ENCODE results near the gene PLCD3.
"Not testable (repeated sequence)": the region's sequence is repeated elsewhere in the genome, so short reads cannot be mapped to it uniquely, and the experiment has no call there.

The PLCD3 gene

GRCh38 chr17:45135978-45136791, 3.9 kb upstream of the PLCD3 start:
- in situ Hi-C loops (cut with MboI; ENCODE audit: low sequenced_read_pairs): no loop called here

GRCh38 chr17:45135192-45135977, 3.1 kb upstream of the PLCD3 start, which contains the start of gene ACBD4:
ACBD4 (plus strand) TSS chr17:45135687; CDS start chr17:45136145, 458 bp downstream.
- in situ Hi-C loops (cut with MboI; ENCODE audit: low sequenced_read_pairs): no loop called here

DNA sequence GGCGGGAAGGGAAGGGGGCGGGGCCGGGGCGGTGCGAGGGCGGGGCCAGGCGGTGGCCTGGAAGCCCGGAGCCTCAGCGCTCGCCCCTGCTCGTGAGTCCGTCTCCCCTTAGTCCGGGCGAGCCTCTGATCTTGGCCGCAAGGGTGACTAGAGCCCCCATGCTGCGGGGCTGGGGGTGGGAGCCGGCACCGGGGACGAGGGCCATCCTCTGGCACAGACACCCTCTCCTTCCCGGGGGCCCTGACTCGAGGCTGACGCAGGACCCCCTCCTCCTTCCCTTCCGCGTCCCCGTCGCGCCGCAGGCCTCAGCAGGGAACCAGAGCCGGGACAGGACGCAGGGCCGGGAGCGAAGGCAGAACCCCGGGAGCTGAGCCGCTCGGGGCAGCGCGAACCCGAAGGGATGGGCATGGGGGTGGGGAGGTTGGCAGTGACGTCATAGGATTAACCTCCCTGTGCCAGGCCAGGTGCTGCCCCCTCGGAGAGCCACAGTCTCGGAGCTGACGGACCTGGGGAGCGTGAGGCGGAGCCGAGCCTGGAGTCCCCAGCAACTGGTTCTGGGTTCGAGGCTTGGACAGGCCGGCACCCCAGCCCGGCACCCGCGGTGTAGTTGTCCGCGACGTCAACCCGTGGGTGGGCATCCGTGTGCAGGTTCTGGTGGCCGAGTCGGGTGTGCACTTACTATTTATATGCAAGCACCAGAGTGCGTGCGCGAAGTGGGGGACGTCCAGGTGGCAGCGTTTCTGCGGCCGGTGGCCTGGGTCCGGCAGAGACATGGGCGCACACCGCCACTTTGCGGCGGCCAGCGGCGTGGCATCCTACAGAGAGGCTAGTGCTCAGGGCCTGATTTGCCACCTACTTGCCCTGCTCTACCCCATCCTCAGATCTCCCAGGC, 503 bp upstream of the PLCD3 start:
- in situ Hi-C loops (cut with MboI; ENCODE audit: low sequenced_read_pairs): no loop called here

DNA sequence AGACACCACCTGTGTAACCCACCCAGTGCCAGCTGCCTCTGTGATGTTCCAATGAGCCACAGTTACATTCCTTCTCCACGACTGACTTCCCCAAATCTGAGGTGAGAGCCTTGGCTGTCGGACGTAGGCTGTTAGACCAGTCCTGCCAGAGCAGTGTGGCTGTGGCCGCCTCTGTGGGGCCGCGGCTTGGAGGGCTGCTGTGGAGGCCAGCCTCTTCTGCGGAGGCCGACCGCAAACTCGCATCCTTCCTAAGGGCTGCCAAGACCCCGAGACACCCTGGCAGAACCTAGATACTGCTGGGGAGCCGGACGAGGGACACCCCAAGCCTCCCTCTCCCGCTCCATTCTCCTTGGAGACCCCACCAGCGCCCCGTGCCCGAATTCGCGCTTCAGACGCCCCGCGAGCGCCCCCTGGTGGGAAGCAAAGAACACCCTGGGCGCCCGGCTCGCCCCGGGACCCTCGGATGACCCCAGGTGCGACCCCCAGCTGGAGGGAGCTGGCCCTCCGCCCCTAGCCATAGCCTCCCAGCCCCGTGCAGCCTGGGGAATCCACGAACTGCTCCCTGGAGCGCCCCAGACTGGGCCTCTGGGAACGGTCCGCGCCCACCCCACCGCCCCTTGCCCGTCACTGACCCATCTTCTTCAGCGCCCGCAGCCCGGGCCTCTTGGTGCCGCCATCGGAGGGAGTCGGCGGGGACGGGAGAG, 547 bp downstream of the PLCD3 start:
- in situ Hi-C loops (cut with MboI; ENCODE audit: low sequenced_read_pairs): no loop called here

DNA sequence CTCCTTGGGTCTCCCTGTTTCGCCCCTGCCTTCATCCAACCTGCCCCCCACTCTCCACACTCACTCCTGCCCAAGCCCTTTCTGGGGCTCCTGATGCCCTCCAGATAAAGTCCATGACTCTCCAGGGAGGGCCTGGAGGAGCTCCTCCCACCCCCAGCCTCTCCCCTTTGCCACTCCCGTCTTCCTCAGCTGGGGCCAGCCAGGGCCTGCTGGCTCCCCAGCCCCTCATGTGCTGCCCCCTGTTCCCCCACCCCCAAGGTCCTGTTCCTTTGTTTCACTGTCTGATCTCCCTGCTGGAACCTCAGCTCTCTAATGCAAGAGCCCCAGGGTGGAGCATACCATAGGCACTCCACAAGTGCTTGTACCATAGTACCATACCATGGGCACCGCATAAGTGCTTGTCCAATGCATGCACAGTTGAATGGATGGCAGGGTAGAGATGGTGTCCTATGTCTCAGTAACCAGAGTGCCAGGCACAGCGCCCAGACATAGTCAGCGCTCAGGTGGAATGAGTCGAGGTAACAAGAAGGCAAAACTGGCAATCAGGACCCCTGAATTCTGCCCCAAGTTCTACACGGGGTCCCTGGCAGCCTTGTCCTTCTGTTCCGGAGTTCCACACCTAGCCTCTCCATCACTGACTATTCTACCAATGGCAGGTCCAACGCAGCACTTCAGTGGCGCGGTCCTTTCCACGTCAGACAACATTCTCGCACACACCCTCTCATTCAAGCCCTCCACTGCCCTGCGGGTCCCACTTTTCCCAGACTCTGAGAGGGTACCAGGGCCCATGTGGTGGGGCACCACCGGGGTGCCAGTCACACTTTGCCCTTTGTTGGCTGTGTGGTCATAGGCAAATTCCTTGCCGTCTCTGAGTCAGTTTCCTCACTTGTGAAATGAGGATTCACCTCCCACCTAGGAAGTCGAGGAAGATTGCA, 1.4 kb downstream of the PLCD3 start:
- in situ Hi-C loops (cut with MboI; ENCODE audit: low sequenced_read_pairs): no loop called here

DNA sequence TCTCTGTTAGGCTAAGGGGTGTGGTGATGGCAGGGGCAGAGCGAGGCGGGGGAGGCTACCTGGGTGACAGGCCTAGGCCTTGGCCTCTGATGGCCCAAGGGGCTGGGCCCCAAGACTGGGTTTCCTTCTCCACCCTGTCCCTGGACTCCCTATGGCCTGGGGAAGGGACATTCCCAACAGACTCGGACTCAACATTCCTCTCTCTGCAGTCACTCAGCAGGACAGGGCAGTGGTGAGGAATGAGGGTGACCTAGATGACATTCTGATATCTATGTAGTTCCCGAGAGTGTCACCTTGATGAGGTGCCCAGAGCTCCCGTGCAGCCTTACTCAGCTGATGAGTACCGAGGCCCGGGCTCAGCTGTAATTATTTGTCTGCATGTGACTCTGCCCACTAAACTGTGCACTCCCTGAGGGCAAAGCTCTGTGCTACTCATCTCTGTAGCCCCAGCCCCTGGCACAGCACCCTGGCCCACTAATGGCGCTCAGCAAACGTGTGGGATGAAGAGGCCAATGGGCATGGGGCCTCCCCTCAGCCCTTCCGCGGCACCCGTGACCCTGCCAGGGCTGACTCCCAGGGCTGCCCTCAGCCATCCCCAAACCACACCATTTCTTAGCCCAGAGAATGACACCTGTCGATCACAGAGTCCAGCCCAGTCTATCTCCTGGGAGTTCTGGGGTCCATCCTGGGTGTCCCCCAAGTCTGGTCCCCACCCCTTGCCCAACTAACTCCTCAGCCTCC, 2.2 kb downstream of the PLCD3 start:
- in situ Hi-C loops (cut with MboI; ENCODE audit: low sequenced_read_pairs): no loop called here

GRCh38 chr17:45129426-45129939, 2.8 kb downstream of the PLCD3 start:
- in situ Hi-C loops (cut with MboI; ENCODE audit: low sequenced_read_pairs): no loop called here

DNA sequence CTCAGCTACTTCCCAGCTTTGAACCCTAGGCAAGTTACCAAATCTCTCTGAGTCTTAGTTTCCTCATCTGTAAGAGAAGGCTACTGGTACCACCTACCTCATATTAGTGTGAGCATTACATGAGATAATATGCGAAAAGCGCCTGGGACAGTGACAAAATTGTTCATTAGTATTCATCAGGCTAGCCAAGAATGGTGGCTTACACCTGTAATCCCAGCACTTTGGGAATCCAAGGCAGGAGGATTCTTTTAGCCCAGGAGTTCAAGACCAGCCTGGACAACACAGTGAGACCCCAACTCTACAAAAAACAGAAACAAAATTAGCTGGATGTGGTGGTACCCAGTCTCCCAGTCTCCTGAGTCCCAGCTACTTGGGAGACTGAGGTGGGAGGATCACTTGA, 3.3 kb downstream of the PLCD3 start:
- in situ Hi-C loops (cut with MboI; ENCODE audit: low sequenced_read_pairs): no loop called here

DNA sequence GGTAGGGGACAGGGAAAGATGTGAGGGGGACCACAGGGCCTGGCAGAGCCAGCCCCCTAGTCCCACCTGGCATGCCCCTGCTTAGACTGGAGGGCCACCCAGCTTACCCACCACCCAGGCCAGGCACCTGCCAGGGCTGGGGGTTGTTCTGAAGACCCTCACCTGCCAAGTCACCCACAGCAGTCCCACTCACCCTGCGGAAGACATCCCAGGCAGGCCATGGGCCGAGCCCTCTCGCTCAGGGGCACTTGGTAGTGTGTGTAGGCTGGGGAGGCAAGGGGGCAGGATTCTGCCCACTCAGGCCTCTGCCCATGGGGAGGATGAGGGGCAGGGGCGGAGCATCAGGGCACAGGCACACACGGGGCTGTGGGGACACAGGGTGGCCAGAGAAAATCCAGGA, 4.0 kb downstream of the PLCD3 start:
- in situ Hi-C loops (cut with MboI; ENCODE audit: low sequenced_read_pairs): no loop called here

- in situ Hi-C loops (cut with MboI; ENCODE audit: low sequenced_read_pairs): no loop called here
These were observed 4.6 kb downstream of the PLCD3 start for GRCh38 chr17:45127548-45128300.

- in situ Hi-C loops (cut with MboI; ENCODE audit: low sequenced_read_pairs): no loop called here
These were observed 5.1 kb downstream of the PLCD3 start for GRCh38 chr17:45127207-45127547.

DNA sequence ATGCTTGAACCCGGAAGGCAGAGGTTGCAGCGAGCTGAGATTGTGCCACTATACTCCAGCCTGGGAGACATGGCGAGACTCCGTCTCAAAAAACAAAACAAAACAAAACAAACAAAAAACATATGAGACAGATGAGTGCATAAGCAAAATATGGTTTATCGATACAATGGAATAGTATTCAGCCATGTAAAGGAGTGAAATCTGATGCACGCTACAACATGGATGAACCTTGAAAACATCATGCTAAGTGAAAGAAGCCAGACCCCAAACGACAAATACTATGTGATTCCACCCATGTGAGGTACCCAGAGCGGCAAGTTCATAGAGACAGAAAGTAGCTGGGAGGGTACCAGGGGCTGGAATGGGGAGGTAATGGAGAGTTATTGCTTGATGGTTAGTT, 6.8 kb downstream of the PLCD3 start:
- in situ Hi-C loops (cut with MboI; ENCODE audit: low sequenced_read_pairs): no loop called here

DNA sequence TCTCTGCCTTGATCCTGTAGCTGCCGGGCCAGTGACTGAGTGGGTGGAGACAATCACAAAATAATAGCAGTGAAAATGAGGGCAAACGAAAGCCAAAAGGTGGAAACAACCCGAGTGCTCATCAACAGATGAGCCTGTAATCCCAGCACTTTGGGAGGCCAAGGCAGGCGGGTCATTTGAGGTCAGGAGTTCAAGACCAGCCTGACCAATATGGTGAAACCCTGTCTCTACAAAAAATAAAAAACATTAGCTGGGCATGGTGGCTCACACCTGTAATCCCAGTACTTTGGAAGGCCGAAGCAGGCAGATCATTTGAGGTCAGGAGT, 7.6 kb downstream of the PLCD3 start:
- in situ Hi-C loops (cut with MboI; ENCODE audit: low sequenced_read_pairs): not testable (repeated sequence)

- in situ Hi-C loops (cut with MboI; ENCODE audit: low sequenced_read_pairs): no loop called here
These were observed 8.2 kb downstream of the PLCD3 start for GRCh38 chr17:45123930-45124796.

DNA sequence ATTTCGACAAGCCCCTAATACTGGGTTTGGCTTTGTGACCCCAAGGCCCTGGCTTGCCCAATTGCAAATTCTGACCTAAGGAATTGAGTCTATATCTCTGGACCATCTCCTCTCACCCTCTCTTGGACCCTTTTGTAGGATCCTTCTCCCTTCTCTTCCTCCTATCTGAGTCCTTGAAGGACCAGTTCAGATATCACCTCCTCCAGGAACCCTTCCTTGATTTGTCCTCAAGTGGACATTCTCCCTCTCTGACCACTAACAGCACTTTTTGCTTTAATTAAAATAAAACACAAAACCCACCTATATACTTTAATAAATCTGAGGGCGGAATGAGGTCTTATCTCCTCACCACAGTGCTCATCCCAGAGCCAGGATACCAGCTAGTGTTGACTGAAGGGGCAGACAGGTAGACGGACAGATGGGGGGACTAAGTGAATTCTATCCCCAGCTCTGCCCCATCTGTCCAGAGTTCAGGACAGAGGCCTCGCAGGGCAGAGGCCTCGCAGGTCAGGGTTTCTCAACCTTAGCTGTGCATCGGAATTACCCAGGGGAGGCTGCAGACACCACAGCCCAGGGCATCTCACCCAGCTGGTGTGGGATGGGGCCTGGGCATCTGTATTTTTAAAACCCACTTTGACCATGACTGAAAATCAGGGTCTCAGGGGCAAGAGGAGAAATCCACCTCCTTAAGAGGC, 9.1 kb downstream of the PLCD3 start:
- in situ Hi-C loops (cut with MboI; ENCODE audit: low sequenced_read_pairs): no loop called here

- in situ Hi-C loops (cut with MboI; ENCODE audit: low sequenced_read_pairs): no loop called here
These were observed 11.3 kb downstream of the PLCD3 start for GRCh38 chr17:45121055-45121454.

DNA sequence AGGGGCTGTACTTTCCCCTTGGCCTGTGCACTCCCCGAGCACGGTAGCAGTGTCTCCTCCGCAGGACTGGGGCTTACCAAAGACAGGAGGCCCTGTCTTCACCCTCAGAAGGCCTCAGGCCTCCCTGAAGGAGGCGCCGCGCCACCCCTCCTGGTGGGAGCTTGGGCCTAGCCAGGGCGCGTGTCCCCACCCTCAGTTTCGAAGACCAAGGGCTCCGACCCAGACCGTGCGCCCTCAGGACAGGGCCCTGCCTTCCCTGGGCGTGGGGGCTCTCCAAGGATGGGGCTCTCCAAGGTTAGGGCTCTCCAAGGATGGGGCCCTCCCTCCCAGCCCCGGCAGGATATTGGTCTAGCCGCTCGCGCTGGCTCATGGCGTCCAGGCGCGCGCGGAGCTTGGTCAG, 11.8 kb downstream of the PLCD3 start:
- in situ Hi-C loops (cut with MboI; ENCODE audit: low sequenced_read_pairs): no loop called here

Measured in HL-60/S4 treated with retinoic acid at 250 ng/mL for 4 days and 3 days (cell line).